SK-N-SH (cell line): Measurements from ENCODE around the gene PACSIN1. TPM values are rescaled to one million over a fixed set of nuclear protein-coding genes. Genes with fewer than 3 reads are reported as not detected.

Experiments
- CTCF ChIA-PET: fragments of 300-600, 350-600 bp; formaldehyde crosslinking; extraction: SDS; loops from one replicate; lab custom pipeline; 2021; lab: Yijun Ruan, JAX
- POLR2A ChIA-PET: fragments of 350-600 bp; sonication (Branson Sonifier 250); formaldehyde crosslinking; extraction: SDS; loops from one replicate; lab custom pipeline; 2020; ENCODE audit warnings: antibody characterized with exemption, inconsistent platforms; lab: Yijun Ruan, JAX
- DNase-seq: peaks from one replicate; pipeline ENCODE4 v3.0.0; 2012
- H2AFZ ChIP-seq: fragments of 200-600 bp; sonication (generic); 2 replicates; pipeline ENCODE4 v1.8.1; 2016; ENCODE audit warnings: antibody characterized with exemption, mild to moderate bottlenecking, low read depth
- H3F3A ChIP-seq: fragments of 200-600 bp; sonication (generic); replicated peaks from 2 replicates; pipeline ENCODE3; 2016; ENCODE audit warnings: antibody characterized with exemption, mild to moderate bottlenecking; ENCODE audit not compliant: insufficient read depth
- H3K27ac ChIP-seq, 2 experiments: fragments of 200-500 bp in 1 of 2; fragments of 200-600 bp in 1 of 2; sonication (Bioruptor generic) in 1 of 2; sonication (generic), shearing (Covaris generic) in 1 of 2; 2 replicates each; pipeline versions ENCODE4 v1.5.1 to v1.6.1; 2014 to 2016; ENCODE audit warnings: low read depth in 2 of 2, inconsistent platforms in 1 of 2, low read length in 1 of 2, mild to moderate bottlenecking in 1 of 2, mixed read lengths in 1 of 2
- H3K27me3 ChIP-seq: fragments of 200-600 bp; sonication (generic), shearing (Covaris generic); 2 replicates; pipeline ENCODE4 v1.6.1; 2016; ENCODE audit warnings: mixed run types; ENCODE audit not compliant: insufficient read depth
- H3K36me3 ChIP-seq, 2 experiments: fragments of 200-500 bp in 1 of 2; fragments of 200-600 bp in 1 of 2; sonication (Bioruptor generic) in 1 of 2; sonication (generic) in 1 of 2; replicated peaks in 1 of 2; 2 replicates each; pipeline versions ENCODE3 to v1.5.1; 2014 to 2016; ENCODE audit warnings: low read length in 1 of 2, mild to moderate bottlenecking in 1 of 2; ENCODE audit not compliant: insufficient read depth in 2 of 2, control insufficient read depth in 1 of 2
- H3K4me1 ChIP-seq, 2 experiments: fragments of 200-500 bp in 1 of 2; fragments of 200-600 bp in 1 of 2; sonication (Bioruptor generic) in 1 of 2; sonication (generic), shearing (Covaris generic) in 1 of 2; 2 replicates each; pipeline versions ENCODE4 v1.5.1 to v1.6.1; 2014 to 2016; ENCODE audit warnings: low read depth in 1 of 2, low read length in 1 of 2, mixed run types in 1 of 2; ENCODE audit not compliant: insufficient read depth in 2 of 2, control insufficient read depth in 1 of 2
- H3K4me2 ChIP-seq: fragments of 200-600 bp; sonication (generic), shearing (Covaris generic); 2 replicates; pipeline ENCODE4 v1.6.1; 2017; ENCODE audit warnings: mixed run types
- H3K4me3 ChIP-seq, 2 experiments: fragments of 200-500 bp in 1 of 2; fragments of 200-600 bp in 1 of 2; sonication (Bioruptor generic) in 1 of 2; sonication (generic), shearing (Covaris generic) in 1 of 2; 2 replicates each; pipeline versions ENCODE4 v1.5.1 to v1.8.1; 2014 to 2016; ENCODE audit warnings: low read depth in 2 of 2, inconsistent platforms in 1 of 2, low read length in 1 of 2, mild to moderate bottlenecking in 1 of 2, mixed read lengths in 1 of 2, moderate library complexity in 1 of 2
- H3K79me2 ChIP-seq: fragments of 200-600 bp; sonication (generic); 2 replicates; pipeline ENCODE4 v1.8.1; 2017; ENCODE audit warnings: mild to moderate bottlenecking; ENCODE audit not compliant: insufficient read depth
- H3K9ac ChIP-seq: fragments of 200-600 bp; sonication (generic); 2 replicates; pipeline ENCODE4 v1.6.1; 2017; ENCODE audit warnings: mixed run types
- H3K9me2 ChIP-seq: fragments of 200-600 bp; sonication (generic); 2 replicates; pipeline ENCODE4 v1.6.1; 2017; ENCODE audit warnings: mixed run types
- H3K9me3 ChIP-seq: fragments of 200-600 bp; sonication (generic); 2 replicates; pipeline ENCODE4 v1.6.1; 2017; ENCODE audit warnings: mixed run types, mild to moderate bottlenecking, moderate library complexity
- H4K20me1 ChIP-seq: fragments of 200-600 bp; sonication (generic); 2 replicates; pipeline ENCODE4 v1.6.1; 2017; ENCODE audit warnings: mild to moderate bottlenecking, mixed run types; ENCODE audit not compliant: insufficient read depth
- EZH2phosphoT487 ChIP-seq: fragments of 200-600 bp; sonication (generic); IDR thresholded peaks from 2 replicates; pipeline ENCODE4 v1.6.1; 2017; ENCODE audit warnings: low read depth, mixed run types, mild to moderate bottlenecking, antibody characterized with exemption, moderate library complexity, borderline replicate concordance
- FOSL2 ChIP-seq: IDR thresholded peaks from 2 replicates; pipeline ENCODE4 v1.4.0; 2012; ENCODE audit warnings: low read depth, mild to moderate bottlenecking, moderate library complexity, borderline replicate concordance
- FOXJ3 ChIP-seq: sonication (generic); formaldehyde crosslinking; IDR thresholded peaks from 2 replicates; pipeline ENCODE4 v1.5.1; 2020; ENCODE audit warnings: mild to moderate bottlenecking, missing genetic modification reagents
- GATA2 ChIP-seq: sonication (generic); formaldehyde crosslinking; IDR thresholded peaks from 2 replicates; pipeline ENCODE4 v1.5.0; 2020; ENCODE audit warnings: mild to moderate bottlenecking, missing genetic modification reagents
- JUND ChIP-seq: IDR thresholded peaks from 2 replicates; pipeline ENCODE4 v1.4.0; 2012
- MXI1 ChIP-seq: IDR thresholded peaks from 2 replicates; pipeline ENCODE4 v1.6.1; 2012; ENCODE audit warnings: mild to moderate bottlenecking, low read depth, low read length, improper control_type of control experiment
- NRF1 ChIP-seq: IDR thresholded peaks from 2 replicates; pipeline ENCODE4 v1.6.1; 2012; ENCODE audit warnings: low read depth, mild to moderate bottlenecking, low read length
- RCOR1 ChIP-seq: fragments of 150-350 bp; IDR thresholded peaks from 2 replicates; pipeline ENCODE4 v1.6.1; 2017; ENCODE audit warnings: antibody characterized with exemption, low read length
- REST ChIP-seq: IDR thresholded peaks from 2 replicates; pipeline ENCODE4 v1.6.1; 2012; ENCODE audit warnings: mild to moderate bottlenecking, low read depth, low read length, moderate library complexity
- RFX5 ChIP-seq: IDR thresholded peaks from 2 replicates; pipeline ENCODE4 v1.6.1; 2012; ENCODE audit warnings: mild to moderate bottlenecking, improper control_type of control experiment, low read length
- RXRA ChIP-seq: IDR thresholded peaks from 2 replicates; pipeline ENCODE4 v1.4.0; 2012; ENCODE audit warnings: low read depth, mild to moderate bottlenecking, borderline replicate concordance
- SMC3 ChIP-seq: IDR thresholded peaks from 2 replicates; pipeline ENCODE4 v1.6.1; 2012; ENCODE audit warnings: low read depth, low read length, improper control_type of control experiment
- TCF12 ChIP-seq: IDR thresholded peaks from 2 replicates; pipeline ENCODE4 v1.4.0; 2012
- TEAD4 ChIP-seq: IDR thresholded peaks from 2 replicates; pipeline ENCODE4 v1.4.0; 2012; ENCODE audit warnings: mild to moderate bottlenecking, borderline replicate concordance; ENCODE audit not compliant: insufficient read depth
- USF1 ChIP-seq: IDR thresholded peaks from 2 replicates; pipeline ENCODE4 v1.4.0; 2012; ENCODE audit warnings: low read depth, borderline replicate concordance
- YY1 ChIP-seq: IDR thresholded peaks from 2 replicates; pipeline ENCODE4 v1.4.0; 2012; ENCODE audit warnings: low read depth, mild to moderate bottlenecking
- WGBS: methylation state at CpG from one replicate; pipeline ENCODE4 v1.1.6; 2017; ENCODE audit warnings: low lambda C conversion rate; 5-methylcytosine and 5-hydroxymethylcytosine counted together
- polyA plus RNA-seq, 3 experiments: library from polyadenylated mRNA; depleted of rRNA; stranded (reverse); fragments of >200 nt; gene quantifications; 2 replicates each; pipeline ENCODE4 v1.2.3, GENCODE V29; 2012
- TF ChIP-seq, protein P1 (sequence below): IDR thresholded peaks from 2 replicates; pipeline ENCODE4 v1.4.0; 2012; ENCODE audit warnings: low read depth
- TF ChIP-seq, protein P2 (sequence below): fragments of 150-350 bp; IDR thresholded peaks from 2 replicates; pipeline ENCODE4 v1.6.1; 2016; ENCODE audit warnings: mild to moderate bottlenecking, low read depth, low read length
- TF ChIP-seq, protein P3 (sequence below): IDR thresholded peaks from 2 replicates; pipeline ENCODE4; 2012

The PACSIN1 gene
- polyA plus RNA-seq, 1 of the 3 experiments (the other 2 are of a cell fraction): 0.05 TPM

DNA sequence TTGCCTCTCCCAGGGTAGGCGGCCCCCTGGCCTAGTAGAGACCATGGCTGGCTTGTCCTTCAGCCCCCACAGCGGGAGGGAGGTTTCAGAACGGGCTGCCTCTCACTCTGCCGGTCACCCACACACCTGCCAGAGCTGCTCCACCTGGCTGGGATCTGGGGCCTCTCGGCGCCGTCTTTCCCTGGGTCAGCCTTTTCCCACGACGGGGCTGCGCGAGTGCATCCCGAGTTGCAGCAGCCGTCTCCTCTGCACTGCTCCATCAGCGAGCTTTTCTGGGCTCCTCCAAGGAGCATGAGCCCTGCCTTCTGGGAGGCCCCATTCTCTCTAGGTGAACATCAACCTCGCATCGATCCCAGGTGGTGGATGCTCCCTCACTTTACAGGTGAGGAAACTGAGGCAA is 106.1 kb downstream of the PACSIN1 start:
- H3F3A ChIP-seq: no peaks in the 10 kb centered on the region
- H3K4me1 ChIP-seq: no peaks in the 10 kb centered on the region; a peak in 1 of 4 replicates
- no peak for DNase-seq
- no peak overlapping the region for H3K4me2 ChIP-seq
- no peaks in the 10 kb centered on the region for H3K9me3 ChIP-seq
- H2AFZ ChIP-seq: no peak overlapping the region
- no peak overlapping the region for H3K4me3 ChIP-seq
- H4K20me1 ChIP-seq: no peaks in the 10 kb centered on the region
- TF ChIP-seq RXRA (no peak), GATA2 (no peak), MXI1 (no peak), TEAD4 (no peak), RFX5 (no peak), REST (no peak), RCOR1 (no peak), NRF1 (no peak), TCF12 (no peak), USF1 (no peak), FOXJ3 (CRISPR knock-in tag) (no peak), JUND (no peak), EZH2phosphoT487 (no peak), YY1 (no peak), SMC3 (no peak), FOSL2 (no peak)
- TF ChIP-seq, protein P1, sequence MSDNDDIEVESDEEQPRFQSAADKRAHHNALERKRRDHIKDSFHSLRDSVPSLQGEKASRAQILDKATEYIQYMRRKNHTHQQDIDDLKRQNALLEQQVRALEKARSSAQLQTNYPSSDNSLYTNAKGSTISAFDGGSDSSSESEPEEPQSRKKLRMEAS: no peak
- TF ChIP-seq, protein P2, sequence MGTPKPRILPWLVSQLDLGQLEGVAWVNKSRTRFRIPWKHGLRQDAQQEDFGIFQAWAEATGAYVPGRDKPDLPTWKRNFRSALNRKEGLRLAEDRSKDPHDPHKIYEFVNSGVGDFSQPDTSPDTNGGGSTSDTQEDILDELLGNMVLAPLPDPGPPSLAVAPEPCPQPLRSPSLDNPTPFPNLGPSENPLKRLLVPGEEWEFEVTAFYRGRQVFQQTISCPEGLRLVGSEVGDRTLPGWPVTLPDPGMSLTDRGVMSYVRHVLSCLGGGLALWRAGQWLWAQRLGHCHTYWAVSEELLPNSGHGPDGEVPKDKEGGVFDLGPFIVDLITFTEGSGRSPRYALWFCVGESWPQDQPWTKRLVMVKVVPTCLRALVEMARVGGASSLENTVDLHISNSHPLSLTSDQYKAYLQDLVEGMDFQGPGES: no peak
- TF ChIP-seq, protein P3, sequence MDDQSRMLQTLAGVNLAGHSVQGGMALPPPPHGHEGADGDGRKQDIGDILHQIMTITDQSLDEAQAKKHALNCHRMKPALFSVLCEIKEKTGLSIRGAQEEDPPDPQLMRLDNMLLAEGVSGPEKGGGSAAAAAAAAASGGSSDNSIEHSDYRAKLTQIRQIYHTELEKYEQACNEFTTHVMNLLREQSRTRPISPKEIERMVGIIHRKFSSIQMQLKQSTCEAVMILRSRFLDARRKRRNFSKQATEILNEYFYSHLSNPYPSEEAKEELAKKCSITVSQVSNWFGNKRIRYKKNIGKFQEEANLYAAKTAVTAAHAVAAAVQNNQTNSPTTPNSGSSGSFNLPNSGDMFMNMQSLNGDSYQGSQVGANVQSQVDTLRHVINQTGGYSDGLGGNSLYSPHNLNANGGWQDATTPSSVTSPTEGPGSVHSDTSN: no peak
- no peaks in the 10 kb centered on the region for H3K36me3 ChIP-seq
- no peak overlapping the region for H3K9ac ChIP-seq
- WGBS: 95% methylated on average over 13 of the region's 16 CpGs
- ChIA-PET CTCF (no interaction called here), POLR2A (no interaction called here)
- no peaks in the 10 kb centered on the region for H3K79me2 ChIP-seq
- H3K9me2 ChIP-seq: no peaks in the 10 kb centered on the region
- no peaks in the 10 kb centered on the region for H3K27me3 ChIP-seq
- no peak overlapping the region for H3K27ac ChIP-seq
